ENCODE measurements around the gene SFXN4. TPM values are rescaled to one million over a fixed set of nuclear protein-coding genes. Genes with fewer than 3 reads are reported as not detected.

The SFXN4 gene
- total and polyA plus RNA-seq, 2 of the 13 experiments (the other 11 are each of a cell fraction or from before 2014, with no cell fraction given): 47.7 to 64.9 TPM

DNA sequence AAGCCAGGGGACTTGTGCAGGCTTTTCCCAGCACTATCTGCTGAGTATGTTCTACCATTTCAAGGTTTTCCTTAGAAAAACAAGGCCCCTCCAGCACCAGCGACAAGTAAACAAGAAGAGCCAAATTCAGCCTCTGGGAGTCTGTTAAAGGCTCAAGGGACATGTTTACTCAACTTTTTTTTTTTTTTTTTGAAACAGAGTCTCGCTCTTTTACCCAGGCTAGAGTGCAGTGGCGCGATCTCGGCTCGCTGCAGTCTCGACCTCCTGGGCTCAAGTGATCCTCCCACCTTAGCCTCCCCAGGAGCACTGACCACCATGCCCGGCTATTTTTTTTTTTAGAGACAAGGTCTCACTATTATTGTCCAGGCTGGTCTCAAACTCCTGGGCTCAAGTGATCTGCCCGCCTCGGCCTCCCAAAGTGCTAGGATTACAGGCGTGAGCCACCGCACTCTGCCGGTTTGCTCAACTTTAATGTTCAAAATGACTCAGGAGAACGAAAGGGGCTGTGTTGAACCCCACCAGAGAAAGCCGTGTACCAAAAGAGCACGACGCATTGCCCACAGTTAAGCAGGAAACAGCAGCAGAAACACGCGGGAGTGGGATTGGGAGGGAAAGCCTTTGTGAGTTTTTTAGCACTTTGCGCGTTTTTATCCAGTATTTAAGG is 12.3 kb upstream of the SFXN4 start (continued):
- TF ChIP-seq HMG20A (CRISPR knock-in tag; IDR thresholded peaks at IDR 0.05; ENCODE audit: borderline replicate concordance) (no peak), PHF20 (CRISPR knock-in tag; IDR thresholded peaks at IDR 0.05) (no peak), GABPA (IDR thresholded peaks at IDR 0.05; ENCODE audit: low read depth, low read length) (no peak), GABPA (CRISPR knock-in tag; IDR thresholded peaks at IDR 0.05; ENCODE audit: low read depth) (no peak), KAT2B (IDR thresholded peaks at IDR 0.05; ENCODE audit: borderline replicate concordance, low read depth, low read length) (no peak), THRA (CRISPR knock-in tag; IDR thresholded peaks at IDR 0.05; ENCODE audit: borderline replicate concordance) (no peak), DBP (CRISPR knock-in tag; IDR thresholded peaks at IDR 0.05; ENCODE audit: not compliant biosample characterization) (no peak), FOXA1 (IDR thresholded peaks at IDR 0.05) (peak; percentile 77), FOXA1 (CRISPR knock-in tag; IDR thresholded peaks at IDR 0.05) (peak; percentile 86), ZBTB21 (CRISPR knock-in tag; IDR thresholded peaks at IDR 0.05) (no peak), ZNF883 (CRISPR knock-in tag; IDR thresholded peaks at IDR 0.05; ENCODE audit: not compliant biosample characterization) (no peak), TOE1 (CRISPR knock-in tag; IDR thresholded peaks at IDR 0.05) (peak; percentile 62; the same call in 1 of the 2 replicates), CCAR2 (optimal IDR thresholded peaks at IDR 0.05; ENCODE audit: low read depth, low read length) (no peak), SNAI1 (CRISPR knock-in tag; IDR thresholded peaks at IDR 0.05; ENCODE audit: borderline replicate concordance) (no peak), MEIS2 (CRISPR knock-in tag; IDR thresholded peaks at IDR 0.05) (no peak), EED (CRISPR knock-in tag; IDR thresholded peaks at IDR 0.05) (no peak), ZNF143 (CRISPR knock-in tag; IDR thresholded peaks at IDR 0.05) (0 out of 2 replicates have a peak, but pooled peaks have one; percentile 7), MBNL3 (CRISPR knock-in tag; conservative IDR thresholded peaks at IDR 0.05) (no peak), MED1 (CRISPR knock-in tag; IDR thresholded peaks at IDR 0.05) (peak; percentile 42), HNF4G (IDR thresholded peaks at IDR 0.05; ENCODE audit: borderline replicate concordance, low read depth, low read length) (peak; percentile 48; the same call in 1 of the 2 replicates), HNF4G (CRISPR knock-in tag; IDR thresholded peaks at IDR 0.05; ENCODE audit: borderline replicate concordance, low read depth) (no peak), ZNF343 (CRISPR knock-in tag; IDR thresholded peaks at IDR 0.05) (no peak), ZFP36L2 (CRISPR knock-in tag; IDR thresholded peaks at IDR 0.05) (no peak), ARID3A (IDR thresholded peaks at IDR 0.05; ENCODE audit: low read depth, low read length) (no peak), SPEN (CRISPR knock-in tag; IDR thresholded peaks at IDR 0.05; ENCODE audit: low read depth) (no peak), NCOR1 (IDR thresholded peaks at IDR 0.05; ENCODE audit: borderline replicate concordance, low read length) (peak; percentile 42; the same call in 1 of the 2 replicates), ZNF329 (CRISPR knock-in tag; IDR thresholded peaks at IDR 0.05; ENCODE audit: low read depth) (no peak), TBX2 (CRISPR knock-in tag; IDR thresholded peaks at IDR 0.05; ENCODE audit: borderline replicate concordance) (no peak)
